Heart left ventricle (tissue), 16 donors: ENCODE measurements around the gene ACSS1. TPM values are rescaled to one million over a fixed set of nuclear protein-coding genes. Genes with fewer than 3 reads are reported as not detected.
A peak's percentile ranks its signal among the peaks of the same experiment; 100 is the strongest.

ENCODE experiments used
- ATAC-seq, 4 donors: fragments of 200-7000 bp; cut with Tn5 transposase; one replicate each; pipeline ENCODE4 v1.9.1; 2020 to 2022; ENCODE audit warnings: moderate library complexity in 4 of 4, mild to moderate bottlenecking in 3 of 4, moderate number of reproducible peaks in 1 of 4
- DNase-seq, 5 donors: peaks; one replicate each; pipeline ENCODE4 v3.0.0-alpha.2; 2020
- H3K27ac ChIP-seq, 12 donors: fragments of 200-600 bp; sonication (generic) in 4 of 12; one replicate each; pipeline versions ENCODE4 v1.5.0 to v1.8.0; 2016 to 2022; ENCODE audit warnings: mild to moderate bottlenecking in 2 of 12
- H3K27me3 ChIP-seq, 9 donors: fragments of 200-600 bp; sonication (generic) in 2 of 9; one replicate each; pipeline versions ENCODE4 v1.5.1 to v1.8.0; 2016 to 2022; ENCODE audit warnings: mild to moderate bottlenecking in 3 of 9
- H3K36me3 ChIP-seq, 9 donors: fragments of 200-600 bp; sonication (generic) in 2 of 9; one replicate each; pipeline versions ENCODE4 v1.5.0 to v1.8.0; 2018 to 2022; ENCODE audit warnings: mild to moderate bottlenecking in 2 of 9
- H3K4me1 ChIP-seq, 12 donors: fragments of 200-600 bp; sonication (generic) in 4 of 12; one replicate each; pipeline versions ENCODE4 v1.5.0 to v1.8.0; 2016 to 2022; ENCODE audit warnings: mild to moderate bottlenecking in 3 of 12
- H3K4me3 ChIP-seq, 12 donors: fragments of 200-600 bp; sonication (generic) in 4 of 12; one replicate each; pipeline versions ENCODE4 v1.5.0 to v1.8.0; 2017 to 2022; ENCODE audit warnings: mild to moderate bottlenecking in 9 of 12, moderate library complexity in 4 of 12
- H3K9me3 ChIP-seq, 12 donors: fragments of 200-600 bp; sonication (generic) in 4 of 12; one replicate each; pipeline versions ENCODE4 v1.5.0 to v1.8.0; 2016 to 2022; ENCODE audit warnings: mild to moderate bottlenecking in 1 of 12
- POLR2A ChIP-seq, 2 donors: fragments of 450-650 bp; IDR thresholded peaks; one replicate each; pipeline ENCODE4 v1.6.1; 2017; ENCODE audit warnings: antibody characterized with exemption in 2 of 2, mild to moderate bottlenecking in 2 of 2, moderate library complexity in 2 of 2
- WGBS, 4 donors: extraction: QIAGEN DNeasy Blood & Tissue Kit in 2 of 4; methylation state at CpG; one replicate each; pipeline versions ENCODE4 v1.1.5 to v1.1.7; 2013 to 2018; 5-methylcytosine and 5-hydroxymethylcytosine counted together
- intact Hi-C, 10 donors: fragments of 100-400 bp; cut with DNase I; formaldehyde crosslinking; loops; one replicate each; pipeline versions ENCODE4 v1.11.1 to v1.14.2; 2022
- polyA plus RNA-seq, 2 donors: library from polyadenylated mRNA; stranded (reverse); fragments of 200-250 nt; gene quantifications; one replicate each; pipeline ENCODE4 v1.2.3, GENCODE V29; 2013
- total RNA-seq, 9 donors: library from RNA; depleted of rRNA in 2 of 9; stranded (reverse); fragments of >200 nt in 2 of 9; fragmentation: NEBNext Ultra II Directional in 3 of 9; extraction: Animal tissue kit (Norgen Biotek cat#: 25700) in 3 of 9; gene quantifications; one replicate each; pipeline versions ENCODE4 v1.1.0 to v1.2.4, GENCODE V29; 2016 to 2023
- TF ChIP-seq, protein P1 (sequence below), 12 donors: fragments of 200-600 bp; sonication (generic) in 4 of 12; IDR thresholded peaks; one replicate each; pipeline versions ENCODE4 v1.5.0 to v1.8.0; 2018 to 2022; ENCODE audit warnings: antibody characterized with exemption in 12 of 12, mild to moderate bottlenecking in 5 of 12
- donor health status: ischemic (EF 13 %, LVEDD 7.1; RV severe dilation, severe dysfunction).
- donor health status: healthy with polysubstance abuse.
- donor health status: DM: no; HTN: yes; CAD: no.
- donor health status: DM: no; HTN: no; CAD: no.
- donor health status: ischemic (EF 25% LVEDD 6.9; RV normal size, moderate dysfunction).
- donor health status: ischemic (EF 25% LVEDD 5.7; RV mildly dilated, moderate dysfunction).
- donor health status: healthy.
- donor health status: DM: yes; HTN: yes; CAD: no.
- donor health status: ischemic (EF 35%, LVEDD 5.7; RV mildly dilated, moderate dysfunction).
- donor health status: nonischemic (EF 11% LVEDD 7.7; RV severe dilation, severe dysfunction).
- donor health status: DM: yes; HTN: yes; CAD: no.
- donor health status: PGD.
- donor health status: ischemic (EF 29% LVEDD 5.4; RV normal size, mild dysfunction).
- donor health status: nonischemic (EF 23%, LVEDD 6.1; RV moderate dilation, normal function).

Gene ACSS1
- total and polyA plus RNA-seq, 11 donors, result 43.5 to 177 (median 81.4) TPM

- DNase-seq (peak in 3 of 5 donors; percentile 5 to 15 (median 15)), ATAC-seq (no peak)
- WGBS, 4 donors, result 36 to 47% (median 40%) methylated on average over 3 of the region's 3 CpGs
- Histone ChIP-seq H3K4me1 (peaks cover 40 to 92% (median 81%) of the 10 kb centered on the region in 12 donors), H3K36me3 (peaks cover 0 to 3% (median 0%) of the 10 kb centered on the region in 9 donors), H3K27me3 (no peaks in the 10 kb centered on the region), H3K27ac (peak overlapping the region; percentile 73 to 100 (median 97)), H3K9me3 (no peaks in the 10 kb centered on the region), H3K4me3 (peak overlapping the region in 5 of 12 donors; percentile 9 to 41 (median 14))
- intact Hi-C loops, result no loop called here
- TF ChIP-seq POLR2A (IDR thresholded peaks at IDR 0.05), result no peak
- TF ChIP-seq, protein P1, sequence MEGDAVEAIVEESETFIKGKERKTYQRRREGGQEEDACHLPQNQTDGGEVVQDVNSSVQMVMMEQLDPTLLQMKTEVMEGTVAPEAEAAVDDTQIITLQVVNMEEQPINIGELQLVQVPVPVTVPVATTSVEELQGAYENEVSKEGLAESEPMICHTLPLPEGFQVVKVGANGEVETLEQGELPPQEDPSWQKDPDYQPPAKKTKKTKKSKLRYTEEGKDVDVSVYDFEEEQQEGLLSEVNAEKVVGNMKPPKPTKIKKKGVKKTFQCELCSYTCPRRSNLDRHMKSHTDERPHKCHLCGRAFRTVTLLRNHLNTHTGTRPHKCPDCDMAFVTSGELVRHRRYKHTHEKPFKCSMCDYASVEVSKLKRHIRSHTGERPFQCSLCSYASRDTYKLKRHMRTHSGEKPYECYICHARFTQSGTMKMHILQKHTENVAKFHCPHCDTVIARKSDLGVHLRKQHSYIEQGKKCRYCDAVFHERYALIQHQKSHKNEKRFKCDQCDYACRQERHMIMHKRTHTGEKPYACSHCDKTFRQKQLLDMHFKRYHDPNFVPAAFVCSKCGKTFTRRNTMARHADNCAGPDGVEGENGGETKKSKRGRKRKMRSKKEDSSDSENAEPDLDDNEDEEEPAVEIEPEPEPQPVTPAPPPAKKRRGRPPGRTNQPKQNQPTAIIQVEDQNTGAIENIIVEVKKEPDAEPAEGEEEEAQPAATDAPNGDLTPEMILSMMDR (IDR thresholded peaks at IDR 0.05), result no peak
Measured at GRCh38 chr20:25054096-25054820, 3.7 kb downstream of the ACSS1 start.

DNA sequence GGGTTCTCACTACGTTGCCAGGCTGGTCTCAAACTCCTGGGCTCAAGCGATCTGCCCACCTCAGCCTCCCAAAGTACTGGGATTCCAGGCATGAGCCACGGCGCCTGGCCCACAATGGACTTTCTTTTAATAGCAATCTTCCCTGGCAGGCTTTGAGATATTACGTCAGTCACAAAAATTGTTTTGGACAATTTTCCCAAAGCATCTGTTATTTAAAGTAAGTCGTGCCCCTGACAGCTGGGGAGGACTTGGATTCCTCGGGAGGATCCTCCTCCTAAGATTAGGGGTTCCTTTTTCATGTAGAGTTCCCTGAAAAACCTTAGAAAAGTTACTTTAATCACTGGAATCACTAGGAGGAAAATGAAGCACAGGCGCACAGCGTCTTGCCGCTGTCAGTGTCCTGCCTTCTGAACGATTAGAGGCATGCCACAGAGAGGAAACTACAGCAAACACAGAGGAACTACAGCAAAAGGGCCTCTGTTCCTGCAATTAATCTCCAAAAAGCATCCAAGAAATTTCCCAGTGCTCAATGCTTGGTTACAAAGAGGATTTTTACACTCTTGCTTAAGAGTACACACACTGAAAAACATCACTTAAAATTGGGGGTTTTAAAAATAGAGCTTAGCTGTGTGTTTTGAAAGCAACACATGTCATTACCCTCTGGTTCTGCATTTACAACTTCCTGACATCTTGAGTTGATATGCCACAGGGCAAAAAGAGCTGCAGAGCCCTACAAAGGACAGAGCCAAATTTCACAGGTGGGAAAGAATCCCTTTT is 4.5 kb downstream of the ACSS1 start:
- ATAC-seq (peak; percentile 6 to 66 (median 41)), DNase-seq (peak in 4 of 5 donors; percentile 75 to 83 (median 80))
- Histone ChIP-seq H3K27me3 (no peaks in the 10 kb centered on the region), H3K9me3 (no peaks in the 10 kb centered on the region), H3K36me3 (peaks cover 0 to 3% (median 0%) of the 10 kb centered on the region in 9 donors), H3K27ac (peak overlapping the region; percentile 73 to 100 (median 97)), H3K4me3 (peak overlapping the region in 8 of 12 donors; percentile 6 to 41 (median 14)), H3K4me1 (peaks cover 40 to 92% (median 80%) of the 10 kb centered on the region in 12 donors)
- TF ChIP-seq, protein P1 (IDR thresholded peaks at IDR 0.05), result no peak
- no peak for TF ChIP-seq POLR2A (IDR thresholded peaks at IDR 0.05)
- intact Hi-C loops, result loop anchor here in 2 of 10 donors (2.0 kb wide), 1 partner anchor 15 kb away; no protein-coding TSS in a partner anchor
- WGBS, 4 donors, result 1 to 7% (median 3%) methylated on average over 11 of the region's 11 CpGs

DNA sequence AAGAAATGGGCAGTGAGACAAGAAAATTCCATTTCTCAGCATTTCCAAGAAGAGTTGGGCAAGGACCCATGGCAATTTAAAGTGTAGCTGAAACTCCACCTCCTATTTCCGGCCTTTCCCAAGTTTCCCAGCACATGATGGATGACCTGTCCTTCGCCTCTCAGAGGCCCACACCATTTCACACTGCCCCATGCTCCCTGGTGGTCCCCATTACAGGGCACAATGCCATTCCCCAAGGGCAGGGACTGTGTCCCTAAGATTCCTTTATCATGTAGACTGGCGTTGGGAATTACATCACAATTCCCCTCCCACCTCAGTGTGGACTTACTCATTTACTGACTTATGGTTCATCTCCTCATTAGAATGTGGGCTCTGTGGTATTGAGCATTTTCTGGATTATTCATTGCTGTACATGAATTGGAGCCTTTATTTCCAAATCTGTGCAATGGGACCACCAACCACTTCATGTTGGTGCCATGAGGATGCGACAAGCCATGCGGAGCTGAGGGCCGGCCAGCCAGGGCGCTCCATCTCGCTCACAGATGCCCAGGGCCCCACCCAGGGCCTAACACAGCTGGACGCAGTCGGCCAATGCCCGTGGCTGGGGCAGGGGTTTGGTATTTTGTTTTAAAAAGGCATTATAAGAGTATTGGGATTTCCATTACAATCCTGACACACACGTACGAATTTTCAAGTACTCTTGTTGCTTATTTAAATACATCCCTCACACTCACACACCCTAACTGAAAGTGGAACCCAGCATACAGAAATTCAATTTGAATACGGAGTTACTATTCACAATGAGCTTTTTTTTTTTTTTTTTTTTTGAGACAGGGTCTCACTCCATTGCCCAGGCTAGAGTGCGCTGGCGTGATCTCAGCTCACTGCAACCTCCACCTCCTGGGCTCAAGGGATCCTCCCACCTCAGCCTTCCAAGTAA is 5.4 kb downstream of the ACSS1 start:
- Histone ChIP-seq H3K27ac (peak overlapping the region; percentile 73 to 100 (median 97)), H3K27me3 (no peaks in the 10 kb centered on the region), H3K4me3 (peak overlapping the region in 7 of 12 donors; percentile 6 to 22 (median 10)), H3K4me1 (peaks cover 40 to 97% (median 86%) of the 10 kb centered on the region in 12 donors), H3K9me3 (no peaks in the 10 kb centered on the region), H3K36me3 (peaks cover 0 to 7% (median 4%) of the 10 kb centered on the region in 9 donors)
- intact Hi-C loops, result loop anchor here in 2 of 10 donors (2.0 kb wide), 1 partner anchor 14 kb away; no protein-coding TSS in a partner anchor
- WGBS, 4 donors, result 58 to 70% (median 65%) methylated on average over 16 of the region's 16 CpGs
- ATAC-seq, result peak in 1 of 4 donors; percentile 10
- peak in 3 of 5 donors; percentile 22 to 35 (median 29) for DNase-seq
- TF ChIP-seq POLR2A (IDR thresholded peaks at IDR 0.05), result no peak
- TF ChIP-seq, protein P1 (IDR thresholded peaks at IDR 0.05), result no peak
